NCI-H2107 treated with DMSO at 0.1 percent for 48 hours (cell line): ENCODE results near the gene UBAP2L.
"Not testable (repeated sequence)": the region's sequence is repeated elsewhere in the genome, so short reads cannot be mapped to it uniquely, and the experiment has no call there.

Source experiments
- DNase-seq: peaks from one replicate; lab custom pipeline; 2025; ENCODE audit not compliant: unreplicated experiment; lab: John Stamatoyannopoulos, UW

UBAP2L gene

DNA sequence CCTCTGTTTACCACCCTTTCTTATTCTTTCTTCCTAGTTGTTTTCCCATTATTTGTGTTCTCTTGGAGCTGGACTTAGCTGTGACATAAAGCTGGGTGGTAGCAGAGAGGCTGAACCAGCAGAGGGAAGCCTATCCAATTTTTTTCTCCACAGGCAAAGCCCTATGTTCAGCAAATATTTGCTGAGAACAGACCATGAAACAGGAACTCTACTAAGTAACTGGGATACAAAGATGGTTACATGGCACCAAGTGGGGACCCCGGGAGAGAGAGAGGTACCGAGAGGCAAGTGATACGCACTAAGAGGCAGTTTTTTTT lies 21.2 kb upstream of the UBAP2L start:
- DNase-seq = no peak

DNA sequence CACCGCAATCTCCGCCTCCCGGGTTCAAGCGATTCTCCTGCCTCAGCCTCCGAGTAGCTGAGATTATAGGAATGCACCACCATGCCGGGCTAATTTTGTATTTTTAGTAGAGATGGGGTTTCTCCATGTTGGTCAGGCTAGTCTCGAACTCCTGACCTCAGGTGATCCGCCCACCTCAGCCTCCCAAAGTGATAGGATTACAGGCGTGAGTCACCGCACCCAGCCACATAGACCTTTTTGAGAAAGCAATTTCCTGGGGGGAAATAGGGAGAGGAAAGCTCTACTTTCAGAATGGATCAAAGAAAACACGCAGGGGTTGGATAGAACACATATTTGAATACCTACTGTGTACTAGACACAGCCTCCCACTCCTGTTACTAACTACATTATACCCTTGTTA lies 15.0 kb upstream of the UBAP2L start:
- DNase-seq = not testable (repeated sequence)

DNA sequence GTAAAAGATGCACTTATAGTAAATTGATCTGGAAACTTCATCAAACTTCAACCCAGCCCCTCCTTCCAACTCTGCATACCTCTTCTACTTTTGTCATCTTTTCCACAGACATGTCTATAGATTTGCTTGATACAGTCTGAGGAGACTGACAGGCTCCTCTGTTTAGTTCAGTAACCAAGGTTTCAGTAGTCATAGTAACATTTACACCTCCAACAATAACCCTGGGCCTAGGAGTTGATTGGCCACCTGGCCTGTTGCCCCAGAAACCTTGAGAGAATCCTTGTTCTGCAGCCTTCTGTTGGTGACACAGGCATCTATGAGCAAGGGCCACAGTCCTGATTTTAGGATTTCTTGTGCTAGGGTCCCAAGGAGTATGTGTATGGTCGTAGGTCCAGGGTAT lies 14.6 kb upstream of the UBAP2L start, which contains the start of gene CFAP141:
Gene CFAP141 (minus strand): TSS at position 138 of the 400 bp plus-strand sequence. CDS start 26 bp downstream, at position 112.
- DNase-seq = no peak

GRCh38 chr1:154207262-154207661 lies 13.5 kb upstream of the UBAP2L start:
- no peak for DNase-seq

DNA sequence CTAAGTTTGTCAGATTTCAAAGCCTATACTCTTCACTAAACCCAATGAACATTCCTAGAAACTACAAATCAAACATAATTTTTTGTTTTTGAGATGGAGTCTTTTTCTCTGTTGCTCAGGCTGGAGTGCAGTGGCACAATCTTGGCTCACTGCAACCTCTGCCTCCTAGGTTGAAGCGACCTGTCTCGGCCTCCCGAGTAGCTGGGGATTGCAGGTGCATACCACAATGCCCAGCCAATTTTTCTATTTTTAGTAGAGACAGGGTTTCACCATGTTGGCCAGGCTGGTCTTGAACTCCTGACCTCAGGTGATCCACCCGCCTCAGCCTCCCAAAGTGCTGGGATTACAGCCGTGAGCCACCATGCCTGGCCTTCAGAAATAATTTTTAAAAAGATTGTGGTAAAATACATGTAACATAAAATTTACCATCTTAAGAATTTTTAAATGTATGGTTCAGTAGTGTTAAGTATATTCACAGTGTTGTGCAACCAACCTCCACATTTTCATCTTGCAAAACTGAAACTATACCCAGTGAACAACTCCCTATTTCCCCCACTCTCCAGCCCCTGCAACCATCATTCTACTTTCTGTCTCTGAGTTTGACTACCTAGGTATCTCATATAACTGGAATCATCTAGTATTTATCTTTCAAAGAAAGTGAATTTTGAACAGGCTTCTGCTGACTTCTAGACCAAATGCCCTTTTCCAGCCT lies 11.9 kb upstream of the UBAP2L start:
- DNase-seq = no peak

DNA sequence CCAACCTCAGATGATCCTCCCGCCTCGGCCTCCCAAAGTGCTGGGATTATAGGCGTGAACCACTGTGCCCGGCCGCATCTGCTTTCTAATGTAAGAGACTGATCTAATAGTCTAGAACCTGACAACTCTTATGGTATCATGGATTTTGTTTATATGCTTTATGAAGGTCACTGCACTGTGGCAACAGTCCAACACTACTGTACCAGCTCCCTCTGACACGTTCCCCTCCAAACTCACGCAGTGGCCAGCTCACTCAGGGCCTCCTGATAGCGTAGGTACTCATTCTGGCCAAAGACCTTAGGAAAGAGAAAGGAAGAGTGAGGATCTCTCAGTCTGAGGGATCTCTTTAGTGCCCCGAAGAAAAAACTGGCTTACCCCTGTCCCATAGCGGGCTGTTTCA lies 8.7 kb upstream of the UBAP2L start:
- DNase-seq = no peak

DNA sequence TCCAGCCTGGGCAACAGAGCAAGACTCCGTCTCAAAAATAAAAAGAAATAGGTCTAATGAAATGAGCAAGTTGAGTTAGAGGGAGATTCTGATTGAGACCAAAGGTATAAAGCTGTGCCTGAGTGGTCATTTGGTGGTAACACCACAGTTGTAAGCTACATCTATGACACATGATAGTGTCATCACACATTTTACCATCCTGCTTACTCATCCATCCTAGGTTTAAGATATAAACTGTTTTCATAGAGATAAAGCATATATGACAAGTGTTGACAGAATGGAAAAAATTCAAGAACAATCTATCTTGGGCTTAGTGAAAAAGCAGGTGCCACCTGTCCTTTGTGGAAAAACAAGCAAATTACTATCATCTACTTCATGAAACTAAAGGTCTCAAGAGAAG lies 7.5 kb upstream of the UBAP2L start:
- no peak for DNase-seq

DNA sequence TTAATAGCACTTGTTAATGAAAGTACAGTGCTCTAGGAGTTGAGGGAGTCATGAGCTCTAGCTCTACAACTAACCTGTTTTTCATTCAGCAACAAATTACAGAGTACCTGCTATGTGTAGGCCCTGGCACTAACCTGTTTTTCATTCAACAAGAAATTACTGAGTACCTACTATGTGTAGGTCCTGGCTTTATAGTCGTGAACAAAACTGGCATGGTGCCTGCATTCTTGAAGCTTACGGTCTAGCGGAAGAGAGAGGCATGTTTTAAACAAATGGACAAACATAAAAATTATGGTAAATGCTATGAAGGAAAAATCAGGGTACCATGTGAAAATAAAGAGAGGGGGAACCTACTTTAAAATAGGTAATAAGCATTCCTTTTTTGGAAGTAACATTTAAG lies 2.2 kb upstream of the UBAP2L start:
- DNase-seq = no peak

- DNase-seq = no peak
Observed at GRCh38 chr1:154219541-154219940, 1.2 kb upstream of the UBAP2L start.

- no peak for DNase-seq
Observed at GRCh38 chr1:154220970-154221277, 169 bp downstream of the UBAP2L start.

DNA sequence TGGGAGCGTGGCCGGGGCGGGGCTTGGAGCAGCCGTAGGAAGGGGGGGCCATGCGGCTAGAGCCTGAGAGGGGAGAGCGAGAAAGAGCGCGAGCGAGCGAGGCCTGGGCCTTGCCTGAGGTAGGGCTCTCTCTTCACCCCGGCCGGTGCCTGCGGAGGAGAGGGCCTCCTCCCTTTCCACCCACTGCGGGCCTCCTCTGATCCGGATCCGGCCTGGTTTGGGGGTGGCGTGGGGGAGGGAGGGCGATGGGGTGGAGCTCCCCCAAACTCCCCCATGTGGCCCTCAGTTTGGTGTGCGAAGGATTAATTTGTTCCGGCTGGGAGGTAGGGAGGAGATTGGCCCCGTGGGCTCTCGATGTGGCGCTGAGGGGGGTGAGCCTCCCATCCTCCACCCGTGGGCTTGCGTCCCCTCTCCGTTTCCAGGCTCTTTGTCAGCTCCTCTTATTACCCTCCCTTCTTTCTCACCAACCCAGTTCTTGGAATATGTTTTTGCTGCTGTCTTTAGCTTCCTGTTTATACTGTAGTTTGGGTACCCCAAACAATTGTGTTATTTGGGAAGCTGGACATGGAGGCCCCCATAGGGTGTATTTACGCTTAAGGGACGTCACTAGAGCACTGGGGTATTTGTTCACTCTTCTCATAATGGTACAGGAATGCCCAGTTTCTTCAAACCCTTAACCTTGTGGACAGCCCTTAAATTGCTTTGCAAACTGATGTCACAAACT lies 685 bp downstream of the UBAP2L start:
- DNase-seq = no peak

- no peak for DNase-seq
Observed at GRCh38 chr1:154222518-154222917, 1.8 kb downstream of the UBAP2L start.

DNA sequence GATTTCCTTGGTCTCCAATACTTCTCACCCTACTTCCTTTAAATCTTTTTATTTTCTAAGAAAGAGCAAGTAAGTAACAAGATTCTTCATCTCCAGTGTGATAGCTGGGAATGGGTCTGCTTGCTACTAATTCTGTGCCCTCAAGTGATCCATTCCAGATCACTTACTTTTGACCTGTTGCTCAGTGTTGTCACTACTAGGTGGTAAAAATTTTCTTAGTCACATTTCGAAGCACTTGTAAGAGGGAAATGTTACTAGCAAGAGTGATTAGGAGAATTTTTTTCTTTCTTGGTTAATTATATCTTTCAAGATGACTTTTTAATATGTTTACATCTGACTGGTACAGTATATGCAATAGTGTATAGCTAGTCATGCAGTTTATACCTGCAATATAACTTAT lies 2.2 kb downstream of the UBAP2L start:
- DNase-seq = no peak

- DNase-seq = no peak
Observed at GRCh38 chr1:154223621-154224020, 2.9 kb downstream of the UBAP2L start.

DNA sequence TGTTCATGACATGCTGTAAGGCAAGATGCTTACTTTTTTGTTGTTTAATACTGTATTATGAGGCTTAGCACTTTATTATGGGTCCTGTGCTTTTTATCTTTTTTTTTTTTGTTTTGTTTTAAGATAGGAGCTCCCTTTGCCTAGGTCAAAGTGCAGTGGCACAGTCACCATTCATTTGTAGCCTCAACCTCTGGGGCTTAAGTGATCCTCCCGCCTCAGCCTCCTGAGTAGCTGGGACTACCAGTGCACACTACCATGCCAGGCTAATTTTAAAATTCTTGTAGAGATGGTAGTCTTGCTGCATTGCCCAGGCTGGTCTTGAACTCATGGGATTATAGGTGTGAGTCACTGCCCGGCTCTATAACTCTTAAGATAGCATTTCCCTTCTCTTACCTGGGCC lies 4.6 kb downstream of the UBAP2L start:
- DNase-seq = no peak

DNA sequence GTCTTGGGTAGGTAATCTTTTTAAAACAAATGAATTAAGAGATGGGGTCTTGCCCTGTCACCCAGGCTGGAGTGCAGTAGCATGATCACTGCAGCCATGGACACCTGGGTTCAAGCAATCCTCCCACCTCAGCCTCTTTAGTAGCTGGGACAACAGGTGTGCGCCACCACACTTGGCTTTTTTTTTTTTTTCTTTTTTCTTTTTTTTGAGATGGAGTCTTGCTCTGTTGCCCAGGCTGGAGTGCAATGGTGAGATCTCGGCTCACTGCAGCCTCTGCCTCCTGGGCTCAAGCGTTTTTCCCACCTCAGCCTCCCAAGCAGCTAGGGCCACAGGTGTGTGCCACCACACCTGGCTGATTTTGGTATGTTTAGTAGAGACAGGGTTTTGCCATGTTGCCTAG lies 10.4 kb downstream of the UBAP2L start:
- DNase-seq = not testable (repeated sequence)

DNA sequence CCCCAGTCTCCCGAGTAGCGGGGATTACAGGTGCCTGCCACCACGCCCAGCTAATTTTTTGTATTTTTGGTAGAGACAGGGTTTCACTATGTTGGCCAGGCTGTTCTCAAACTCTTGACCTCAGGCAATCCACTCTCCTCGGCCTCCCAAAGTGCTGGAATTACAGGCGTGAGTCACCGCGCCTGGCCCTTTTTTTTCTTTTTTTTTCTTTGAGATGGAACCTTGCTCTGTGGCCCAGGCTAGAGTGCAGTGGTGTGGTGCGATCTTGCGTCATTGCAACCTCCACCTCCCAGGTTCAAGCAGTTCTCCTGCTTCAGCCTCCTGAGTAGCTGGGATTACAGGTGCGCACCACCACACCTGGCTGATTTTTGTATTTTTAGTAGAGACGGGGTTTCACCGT lies 12.4 kb downstream of the UBAP2L start:
- DNase-seq = not testable (repeated sequence)

DNA sequence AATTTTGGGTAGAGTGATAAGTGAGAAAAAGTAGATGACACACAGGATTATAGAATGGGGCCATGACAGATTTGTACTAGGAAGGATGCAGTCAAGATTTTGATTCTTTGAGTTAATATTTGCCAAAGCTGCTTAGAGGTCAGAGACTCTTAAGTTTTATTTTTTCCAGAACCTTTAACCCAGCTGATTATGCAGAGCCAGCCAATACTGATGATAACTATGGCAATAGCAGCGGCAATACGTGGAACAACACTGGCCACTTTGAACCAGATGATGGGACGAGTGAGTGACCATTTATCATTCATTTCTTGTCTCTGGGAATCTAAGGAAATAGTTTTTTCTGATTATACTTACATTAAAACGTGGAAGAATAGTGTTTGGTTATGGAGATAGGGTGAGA lies 16.1 kb downstream of the UBAP2L start:
- DNase-seq = no peak

GRCh38 chr1:154237435-154237834 lies 16.7 kb downstream of the UBAP2L start:
- no peak for DNase-seq

- no peak for DNase-seq
Observed at GRCh38 chr1:154237880-154238506, 17.2 kb downstream of the UBAP2L start.

GRCh38 chr1:154239491-154239890 lies 18.7 kb downstream of the UBAP2L start:
- no peak for DNase-seq

DNA sequence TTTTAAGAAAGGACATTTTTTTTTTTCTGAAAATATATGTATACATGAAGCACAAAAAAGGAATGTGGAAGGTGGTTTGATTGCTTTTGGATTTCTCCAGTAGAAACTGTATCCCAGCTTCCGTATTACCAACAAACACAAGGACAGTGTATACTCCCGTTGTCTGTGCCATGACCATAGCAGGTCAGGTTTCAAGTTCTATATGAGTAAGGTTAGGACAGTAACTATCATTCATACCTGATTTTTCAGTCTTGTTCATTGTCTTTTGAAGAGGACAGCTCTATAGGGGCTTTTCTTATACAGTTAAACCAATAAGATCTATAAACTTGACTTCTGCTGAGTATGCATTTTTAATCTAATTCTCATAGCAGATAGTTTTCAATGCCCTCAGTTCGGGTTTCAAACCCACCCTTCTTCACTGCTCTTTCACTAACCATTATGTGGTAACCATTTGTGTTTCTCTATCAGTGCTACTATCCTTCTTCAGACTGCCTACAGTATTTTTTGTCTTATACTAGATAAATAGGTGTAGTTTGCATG lies 19.6 kb downstream of the UBAP2L start:
- no peak for DNase-seq
